Measurements from ENCODE around the gene ERGIC1.

DNA sequence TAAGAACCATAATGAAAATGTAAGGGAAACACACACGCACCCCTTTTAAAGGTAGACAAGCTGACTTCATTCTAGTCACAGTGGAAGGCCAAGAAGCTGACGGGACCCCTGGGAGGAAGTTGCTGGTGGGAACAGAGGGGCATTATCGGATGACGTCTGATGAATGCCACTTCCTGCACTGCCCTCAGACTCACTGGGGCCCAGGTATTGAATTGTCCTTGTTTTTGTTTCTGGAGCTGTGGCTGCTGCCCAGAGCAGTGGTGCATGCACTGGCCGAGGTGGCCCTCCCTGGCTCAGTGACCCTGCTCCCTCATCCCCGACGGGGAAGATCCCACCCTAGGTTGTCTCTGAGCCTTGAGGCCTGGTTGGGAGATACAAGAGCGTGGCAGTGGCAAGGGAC lies 109.9 kb downstream of the ERGIC1 start:
- TF ChIP-seq, protein P1, sequence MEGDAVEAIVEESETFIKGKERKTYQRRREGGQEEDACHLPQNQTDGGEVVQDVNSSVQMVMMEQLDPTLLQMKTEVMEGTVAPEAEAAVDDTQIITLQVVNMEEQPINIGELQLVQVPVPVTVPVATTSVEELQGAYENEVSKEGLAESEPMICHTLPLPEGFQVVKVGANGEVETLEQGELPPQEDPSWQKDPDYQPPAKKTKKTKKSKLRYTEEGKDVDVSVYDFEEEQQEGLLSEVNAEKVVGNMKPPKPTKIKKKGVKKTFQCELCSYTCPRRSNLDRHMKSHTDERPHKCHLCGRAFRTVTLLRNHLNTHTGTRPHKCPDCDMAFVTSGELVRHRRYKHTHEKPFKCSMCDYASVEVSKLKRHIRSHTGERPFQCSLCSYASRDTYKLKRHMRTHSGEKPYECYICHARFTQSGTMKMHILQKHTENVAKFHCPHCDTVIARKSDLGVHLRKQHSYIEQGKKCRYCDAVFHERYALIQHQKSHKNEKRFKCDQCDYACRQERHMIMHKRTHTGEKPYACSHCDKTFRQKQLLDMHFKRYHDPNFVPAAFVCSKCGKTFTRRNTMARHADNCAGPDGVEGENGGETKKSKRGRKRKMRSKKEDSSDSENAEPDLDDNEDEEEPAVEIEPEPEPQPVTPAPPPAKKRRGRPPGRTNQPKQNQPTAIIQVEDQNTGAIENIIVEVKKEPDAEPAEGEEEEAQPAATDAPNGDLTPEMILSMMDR (IDR thresholded peaks at IDR 0.05; ENCODE audit: low read length), result no peak
- TF ChIP-seq EZH2 (optimal IDR thresholded peaks at IDR 0.05; ENCODE audit: low read depth, low read length) (no peak), EZH2phosphoT487 (IDR thresholded peaks at IDR 0.05; ENCODE audit: low read length) (no peak)
